IPS-18a (cell line): ENCODE measurements around the gene EPHA8.

ENCODE experiments used
- H3K27ac ChIP-seq: one replicate; pipeline ENCODE4 v1.5.1; 2013; ENCODE audit warnings: low read length
- H3K27me3 ChIP-seq: one replicate; pipeline ENCODE4 v1.6.1; 2013; ENCODE audit warnings: mild to moderate bottlenecking, low read length; ENCODE audit not compliant: control insufficient read depth, insufficient read depth
- H3K36me3 ChIP-seq: one replicate; pipeline ENCODE4 v1.6.1; 2013; ENCODE audit warnings: low read depth, low read length; ENCODE audit not compliant: control insufficient read depth
- H3K4me1 ChIP-seq: one replicate; pipeline ENCODE4 v1.6.1; 2013; ENCODE audit warnings: low read depth, low read length; ENCODE audit not compliant: control insufficient read depth
- H3K4me3 ChIP-seq: one replicate; pipeline ENCODE4 v1.5.1; 2013; ENCODE audit warnings: low read length
- H3K9ac ChIP-seq: one replicate; pipeline ENCODE4 v1.6.1; 2013; ENCODE audit warnings: mild to moderate bottlenecking, low read length, moderate library complexity
- H3K9me3 ChIP-seq: one replicate; pipeline ENCODE4 v1.6.1; 2013; ENCODE audit warnings: low read depth, low read length; ENCODE audit not compliant: control insufficient read depth

Gene EPHA8

DNA sequence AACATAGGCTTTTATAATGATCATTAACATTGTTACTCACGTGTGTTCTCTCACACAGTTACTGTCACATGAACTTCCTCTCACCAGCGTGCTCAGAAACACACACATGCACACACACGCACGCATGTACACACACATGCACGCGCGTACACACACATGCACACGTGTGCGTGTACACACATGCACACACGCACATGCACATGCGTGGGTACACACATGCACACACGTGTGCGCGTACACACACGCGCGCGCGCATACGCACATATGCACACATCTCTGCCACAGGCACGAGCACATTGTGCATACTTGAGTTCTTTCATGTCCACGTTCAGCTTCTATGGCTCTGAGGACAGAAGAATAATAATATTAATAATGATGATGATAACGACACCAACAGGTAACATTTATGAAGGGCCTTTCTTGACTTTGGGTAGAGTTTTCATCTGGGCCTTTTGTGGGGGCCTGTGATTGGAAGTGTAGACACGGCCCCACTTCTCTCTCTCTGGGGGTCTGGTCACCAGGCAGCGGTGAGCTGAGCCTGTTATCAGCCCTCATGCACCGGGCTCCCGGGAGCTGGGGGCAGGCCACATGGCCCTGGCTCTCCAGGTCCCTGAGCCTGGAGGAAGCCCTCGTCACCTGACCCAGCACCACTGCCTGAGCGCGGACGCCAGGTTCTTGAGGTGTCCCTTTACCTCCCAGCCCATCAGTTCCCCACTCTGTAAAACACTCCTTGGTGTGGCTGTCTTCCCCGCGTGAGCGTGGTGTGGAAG lies 7.0 kb downstream of the EPHA8 start:
- H3K27ac ChIP-seq: no peak overlapping the region
- H3K9me3 ChIP-seq: no peaks in the 10 kb centered on the region
- no peaks in the 10 kb centered on the region for H3K36me3 ChIP-seq
- H3K4me1 ChIP-seq: peaks cover 4% of the 10 kb centered on the region
- H3K9ac ChIP-seq: no peak overlapping the region
- no peak overlapping the region for H3K4me3 ChIP-seq
- H3K27me3 ChIP-seq: no peaks in the 10 kb centered on the region

DNA sequence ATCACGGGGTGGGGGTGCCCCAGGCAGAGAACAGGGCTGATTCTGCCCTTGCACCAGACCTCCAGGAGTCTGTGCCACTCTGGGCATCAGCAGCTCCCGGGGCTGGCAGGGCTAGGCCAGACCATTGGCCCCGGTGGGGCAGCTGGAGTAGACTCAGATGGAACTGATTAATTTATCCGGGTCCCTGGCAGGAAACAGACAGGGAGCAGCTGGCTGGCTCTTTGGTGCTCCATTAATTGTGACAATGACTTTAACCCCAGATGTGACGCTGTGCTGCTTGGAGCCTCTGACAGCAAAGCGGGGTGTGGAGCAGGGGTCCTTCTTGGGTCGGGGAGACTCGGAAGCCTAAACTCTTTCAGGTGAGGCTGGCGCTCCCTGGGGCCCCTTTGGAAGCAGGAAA lies 9.5 kb downstream of the EPHA8 start:
- Histone ChIP-seq H3K4me3 (no peak overlapping the region), H3K9ac (no peak overlapping the region), H3K36me3 (no peaks in the 10 kb centered on the region), H3K9me3 (no peaks in the 10 kb centered on the region), H3K27me3 (no peaks in the 10 kb centered on the region), H3K4me1 (peaks cover 4% of the 10 kb centered on the region), H3K27ac (no peak overlapping the region)

DNA sequence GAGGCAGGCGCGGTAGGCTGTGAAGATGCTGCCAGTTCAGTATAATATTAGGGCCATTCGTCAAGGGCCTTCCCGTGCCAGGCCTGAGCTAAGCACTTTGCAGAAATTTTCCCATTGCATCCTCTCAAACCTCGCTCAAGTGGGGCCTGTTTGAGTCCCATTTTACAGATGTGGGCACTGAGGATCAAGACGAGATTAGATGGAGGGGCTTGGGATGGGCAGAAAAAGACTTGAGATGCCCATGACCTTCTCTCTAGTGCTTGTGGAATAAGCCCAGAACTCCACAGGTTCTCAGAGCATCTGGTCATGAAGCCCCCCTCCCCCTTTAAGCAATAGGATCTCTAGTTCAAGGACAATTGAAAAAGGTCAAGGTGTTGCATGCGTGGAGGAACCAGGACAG lies 9.9 kb downstream of the EPHA8 start:
- no peaks in the 10 kb centered on the region for H3K36me3 ChIP-seq
- H3K9ac ChIP-seq: no peak overlapping the region
- H3K9me3 ChIP-seq: no peaks in the 10 kb centered on the region
- no peaks in the 10 kb centered on the region for H3K27me3 ChIP-seq
- H3K4me1 ChIP-seq: peaks cover 4% of the 10 kb centered on the region
- H3K27ac ChIP-seq: no peak overlapping the region
- H3K4me3 ChIP-seq: no peak overlapping the region

DNA sequence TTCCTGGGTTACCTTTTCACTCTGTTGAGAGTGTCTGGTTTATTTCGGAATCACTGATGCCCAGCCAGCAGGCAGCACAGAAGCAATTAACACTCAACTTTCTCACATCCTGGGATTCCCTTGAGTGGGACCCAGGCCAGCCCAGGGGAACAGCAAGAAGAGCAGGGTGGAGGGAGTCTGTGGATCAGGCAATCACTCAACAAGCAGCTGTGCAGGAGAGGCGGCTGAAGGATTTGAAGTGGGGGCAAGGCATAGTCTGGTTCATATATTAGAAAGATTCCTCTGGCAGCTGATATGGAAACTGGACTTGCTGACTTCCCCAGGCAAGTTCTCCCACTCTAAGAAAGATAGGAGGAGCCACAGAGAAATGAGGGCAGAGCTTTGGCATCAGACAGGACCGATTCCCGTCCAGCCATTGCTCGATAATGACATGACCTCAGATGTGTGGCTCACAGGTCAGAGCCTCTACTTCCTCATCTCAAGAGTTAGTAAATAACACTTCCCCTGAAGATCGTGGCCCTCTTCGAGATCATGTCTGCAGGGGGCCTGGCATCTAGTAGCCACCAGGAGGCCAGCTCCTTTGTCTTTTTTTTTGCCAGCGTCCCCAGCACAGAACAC lies 12.4 kb downstream of the EPHA8 start:
- Histone ChIP-seq H3K36me3 (no peaks in the 10 kb centered on the region), H3K9me3 (no peaks in the 10 kb centered on the region), H3K4me1 (peaks cover 4% of the 10 kb centered on the region), H3K27ac (no peak overlapping the region), H3K27me3 (no peaks in the 10 kb centered on the region), H3K4me3 (no peak overlapping the region), H3K9ac (no peak overlapping the region)

DNA sequence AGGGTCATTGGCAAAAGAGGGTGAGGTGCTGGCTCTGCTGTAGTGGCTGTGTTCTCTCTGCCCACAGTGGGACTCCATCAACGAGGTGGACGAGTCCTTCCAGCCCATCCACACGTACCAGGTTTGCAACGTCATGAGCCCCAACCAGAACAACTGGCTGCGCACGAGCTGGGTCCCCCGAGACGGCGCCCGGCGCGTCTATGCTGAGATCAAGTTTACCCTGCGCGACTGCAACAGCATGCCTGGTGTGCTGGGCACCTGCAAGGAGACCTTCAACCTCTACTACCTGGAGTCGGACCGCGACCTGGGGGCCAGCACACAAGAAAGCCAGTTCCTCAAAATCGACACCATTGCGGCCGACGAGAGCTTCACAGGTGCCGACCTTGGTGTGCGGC lies 12.9 kb downstream of the EPHA8 start:
- Histone ChIP-seq H3K36me3 (no peaks in the 10 kb centered on the region), H3K27me3 (no peaks in the 10 kb centered on the region), H3K9me3 (no peaks in the 10 kb centered on the region), H3K27ac (no peak overlapping the region), H3K4me3 (no peak overlapping the region), H3K9ac (no peak overlapping the region), H3K4me1 (peaks cover 4% of the 10 kb centered on the region)

DNA sequence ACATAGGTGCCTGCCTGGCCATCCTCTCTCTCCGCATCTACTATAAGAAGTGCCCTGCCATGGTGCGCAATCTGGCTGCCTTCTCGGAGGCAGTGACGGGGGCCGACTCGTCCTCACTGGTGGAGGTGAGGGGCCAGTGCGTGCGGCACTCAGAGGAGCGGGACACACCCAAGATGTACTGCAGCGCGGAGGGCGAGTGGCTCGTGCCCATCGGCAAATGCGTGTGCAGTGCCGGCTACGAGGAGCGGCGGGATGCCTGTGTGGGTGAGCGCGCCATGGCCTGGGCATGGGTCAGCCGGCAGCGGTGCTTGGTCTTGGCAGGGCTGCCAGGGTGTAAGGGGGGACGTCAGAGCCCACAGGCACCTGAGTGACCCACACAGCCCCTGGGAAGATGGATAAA lies 13.3 kb downstream of the EPHA8 start:
- Histone ChIP-seq H3K27me3 (no peaks in the 10 kb centered on the region), H3K36me3 (no peaks in the 10 kb centered on the region), H3K4me3 (no peak overlapping the region), H3K4me1 (peaks cover 4% of the 10 kb centered on the region), H3K9ac (no peak overlapping the region), H3K9me3 (no peaks in the 10 kb centered on the region), H3K27ac (no peak overlapping the region)

DNA sequence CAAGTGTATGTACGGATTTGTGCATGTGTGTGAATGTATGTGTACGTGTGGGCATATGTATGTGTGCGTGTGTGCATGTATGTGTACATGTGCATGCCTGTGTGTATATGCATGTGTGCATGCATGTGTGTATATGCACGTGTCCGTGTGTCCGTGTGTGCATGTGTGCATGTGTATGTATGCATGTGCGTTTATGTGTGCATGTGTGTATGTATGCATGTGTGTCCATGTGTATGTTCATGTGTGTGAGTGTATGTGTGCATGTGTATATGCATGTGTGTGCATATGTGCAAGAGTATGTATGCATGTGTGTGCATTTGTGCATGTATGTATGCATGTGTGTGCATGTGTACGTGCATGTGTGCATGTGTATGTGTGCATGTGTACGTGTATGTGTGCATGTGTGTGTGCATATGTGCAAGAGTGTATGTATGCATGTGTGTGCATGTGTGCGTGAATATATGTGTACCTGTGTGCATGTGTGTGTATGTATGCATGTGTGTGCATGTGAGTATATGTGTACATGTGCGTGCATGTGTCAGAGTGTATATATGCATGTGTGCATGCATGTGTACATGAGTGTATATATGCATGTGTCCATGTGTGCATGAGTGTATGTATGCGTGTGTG lies 15.6 kb downstream of the EPHA8 start:
- no peak overlapping the region for H3K4me3 ChIP-seq
- no peaks in the 10 kb centered on the region for H3K36me3 ChIP-seq
- no peaks in the 10 kb centered on the region for H3K27me3 ChIP-seq
- no peak overlapping the region for H3K9ac ChIP-seq
- no peak overlapping the region for H3K27ac ChIP-seq
- no peaks in the 10 kb centered on the region for H3K4me1 ChIP-seq
- H3K9me3 ChIP-seq: no peaks in the 10 kb centered on the region

DNA sequence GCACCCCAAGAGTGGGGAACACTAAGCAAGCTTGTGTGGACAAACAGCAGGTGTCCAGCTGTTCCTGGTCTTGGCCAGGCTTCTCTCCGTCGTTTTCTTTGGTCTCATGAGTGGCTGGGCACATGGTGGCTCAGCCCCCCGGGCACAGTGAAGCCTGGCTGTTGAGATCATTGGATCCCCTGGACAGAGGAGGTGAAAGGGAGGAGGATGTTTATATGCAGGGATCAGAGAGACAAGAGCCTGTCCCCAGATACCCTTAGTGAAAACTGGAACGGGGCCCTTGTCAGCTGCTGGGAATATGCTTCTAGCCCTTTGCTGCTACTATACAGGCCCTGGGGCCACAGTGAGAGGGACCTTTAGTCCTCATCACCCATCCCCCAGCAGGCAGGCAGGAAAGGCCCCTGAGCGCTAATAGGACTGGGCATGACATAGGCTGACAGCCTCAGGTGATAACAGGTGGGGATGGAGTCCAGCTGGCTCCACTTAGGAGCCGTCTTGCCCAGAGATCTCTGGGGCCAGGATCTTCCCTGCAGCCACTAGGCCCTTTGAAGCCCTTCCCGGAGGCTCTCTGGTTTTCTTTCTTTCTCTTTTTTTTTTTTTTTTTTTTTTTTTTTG lies 16.4 kb downstream of the EPHA8 start:
- Histone ChIP-seq H3K4me1 (no peaks in the 10 kb centered on the region), H3K4me3 (no peak overlapping the region), H3K9ac (no peak overlapping the region), H3K27ac (no peak overlapping the region), H3K27me3 (no peaks in the 10 kb centered on the region), H3K36me3 (no peaks in the 10 kb centered on the region), H3K9me3 (no peaks in the 10 kb centered on the region)

DNA sequence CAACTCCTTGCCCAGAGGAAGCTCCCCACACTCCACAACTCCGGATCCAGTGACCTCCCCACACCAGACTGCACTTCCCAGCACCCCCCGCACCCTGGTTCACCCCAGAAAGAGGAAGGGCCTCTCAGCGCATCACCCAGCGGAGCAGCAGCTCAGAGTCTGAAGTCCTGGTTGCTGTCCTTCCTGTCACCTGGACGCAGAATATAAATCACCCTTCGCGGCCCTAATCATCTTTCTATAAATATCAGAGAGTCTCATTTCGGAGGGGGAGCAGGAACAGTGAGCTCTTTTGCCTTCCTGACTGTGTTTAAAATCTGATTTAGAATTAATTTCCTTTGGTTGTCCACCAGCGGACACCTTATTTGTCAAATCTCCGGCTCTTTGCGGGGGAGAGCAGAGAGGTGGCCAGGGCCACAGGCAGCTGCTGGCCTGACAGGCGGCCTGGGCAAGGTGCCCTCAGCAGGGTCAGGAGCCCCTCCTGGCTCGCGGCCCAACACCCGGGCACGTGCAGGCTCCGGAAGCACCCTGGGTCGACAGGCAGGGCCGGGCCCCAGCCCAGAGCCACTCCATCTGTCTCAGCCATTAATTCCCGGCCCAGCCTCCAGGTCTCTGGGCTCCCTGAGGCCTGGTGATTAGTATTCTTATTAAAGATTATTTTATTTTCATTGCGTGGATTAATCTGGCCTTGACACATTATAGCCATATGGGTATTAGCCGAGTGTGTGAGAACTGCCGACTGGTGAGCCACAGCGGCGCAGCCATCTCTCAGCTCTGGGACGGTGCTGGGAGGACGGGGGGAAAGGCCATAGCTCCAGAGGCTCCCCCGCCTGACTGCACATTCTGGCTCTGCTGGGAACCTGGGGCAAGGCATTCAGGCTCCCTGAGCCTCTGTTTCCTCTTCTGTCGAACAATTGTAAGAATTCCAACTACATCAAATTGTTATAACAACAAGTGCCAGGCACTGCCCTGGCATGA lies 19.7 kb downstream of the EPHA8 start:
- H3K9ac ChIP-seq: no peak overlapping the region

DNA sequence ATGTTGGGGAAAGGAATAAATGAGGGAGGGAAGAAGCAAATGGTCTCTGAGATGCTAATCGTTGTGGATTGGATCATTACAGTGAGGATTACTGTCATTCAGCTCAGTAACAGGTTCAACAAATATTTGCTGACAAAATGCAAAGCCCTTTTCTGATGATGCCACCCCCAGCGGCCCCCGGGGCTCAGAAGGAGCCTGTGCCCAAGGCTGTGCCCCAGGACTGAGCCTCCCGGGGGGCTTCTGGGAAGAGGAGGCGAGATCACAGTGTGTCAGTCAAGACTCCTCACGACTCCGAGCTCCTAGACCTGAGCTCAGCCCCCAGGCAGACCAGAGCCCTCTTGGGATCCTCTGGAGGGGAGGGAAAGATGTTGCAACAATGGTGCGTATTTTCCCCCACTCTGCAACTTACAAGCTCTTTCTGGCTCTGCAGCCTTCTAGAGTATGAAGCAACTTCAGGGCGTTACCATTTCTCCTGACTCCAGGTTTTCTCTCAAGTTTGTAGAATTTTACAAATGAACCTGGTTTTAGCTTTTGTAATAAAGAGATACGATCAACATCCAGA lies 20.8 kb downstream of the EPHA8 start:
- no peak overlapping the region for H3K27ac ChIP-seq
- H3K9ac ChIP-seq: no peak overlapping the region
- H3K27me3 ChIP-seq: no peaks in the 10 kb centered on the region

More for the DNA sequence above, 19.7 kb downstream of the EPHA8 start:
- H3K4me1 ChIP-seq: no peaks in the 10 kb centered on the region
- no peaks in the 10 kb centered on the region for H3K36me3 ChIP-seq
- H3K27ac ChIP-seq: no peak overlapping the region
- H3K4me3 ChIP-seq: no peak overlapping the region
- H3K9me3 ChIP-seq: no peaks in the 10 kb centered on the region
- no peaks in the 10 kb centered on the region for H3K27me3 ChIP-seq

More for the DNA sequence above, 20.8 kb downstream of the EPHA8 start:
- no peaks in the 10 kb centered on the region for H3K4me1 ChIP-seq
- no peaks in the 10 kb centered on the region for H3K9me3 ChIP-seq
- no peaks in the 10 kb centered on the region for H3K36me3 ChIP-seq
- H3K4me3 ChIP-seq: no peak overlapping the region
